Measurements from ENCODE around the gene ANKMY1. TPM values are rescaled to one million over a fixed set of nuclear protein-coding genes. Genes with fewer than 3 reads are reported as not detected.
"Not testable (repeated sequence)": the region's sequence is repeated elsewhere in the genome, so short reads cannot be mapped to it uniquely, and the experiment has no call there.

The ANKMY1 gene
- total RNA-seq, 1 donor from 2014 or later = 25.1 TPM

GRCh38 chr2:240532031-240532775, 25.6 kb downstream of the ANKMY1 start:
- Mint-ChIP-seq H3K9me3 (peaks cover 52% of the 10 kb centered on the region), H3K4me1 (ENCODE audit: low read depth) (no peaks in the 10 kb centered on the region), H3K4me3 (ENCODE audit: low read depth) (no peak overlapping the region), H3K27ac (no peak overlapping the region), H3K36me3 (ENCODE audit: low read depth) (peaks cover 90% of the 10 kb centered on the region), H3K27me3 (ENCODE audit: low read depth) (no peaks in the 10 kb centered on the region)
- intact Hi-C loops (cut with micrococcal nuclease) = no loop called here
- no peak for DNase-seq (ENCODE audit: low spot score)

DNA sequence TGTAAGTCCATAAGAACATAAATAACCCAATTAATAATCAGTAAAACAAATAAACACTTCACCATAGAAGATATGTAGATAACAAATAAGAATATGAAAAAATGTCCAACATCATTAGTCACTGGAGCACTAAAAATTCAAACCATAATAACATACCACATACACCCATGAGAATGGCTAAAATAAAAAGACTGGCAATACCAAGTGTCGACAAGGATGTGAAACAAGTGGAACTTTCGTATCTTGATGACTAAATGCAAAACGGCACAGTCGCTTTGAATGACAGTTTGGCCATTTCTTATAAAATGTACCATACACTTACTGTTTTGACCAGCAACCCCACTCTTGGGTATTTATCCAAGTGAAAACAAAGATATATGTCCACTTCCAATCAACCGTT, 26.8 kb downstream of the ANKMY1 start:
- Mint-ChIP-seq H3K9me3 (peaks cover 62% of the 10 kb centered on the region), H3K4me3 (ENCODE audit: low read depth) (no peak overlapping the region), H3K36me3 (ENCODE audit: low read depth) (peaks cover 94% of the 10 kb centered on the region), H3K27ac (no peak overlapping the region), H3K4me1 (ENCODE audit: low read depth) (no peaks in the 10 kb centered on the region), H3K27me3 (ENCODE audit: low read depth) (no peaks in the 10 kb centered on the region)
- intact Hi-C loops (cut with micrococcal nuclease) = no loop called here
- no peak for DNase-seq (ENCODE audit: low spot score)

GRCh38 chr2:240530181-240530580, 27.6 kb downstream of the ANKMY1 start:
- no peaks in the 10 kb centered on the region for H3K4me1 Mint-ChIP-seq (ENCODE audit: low read depth)
- DNase-seq (ENCODE audit: low spot score) = no peak
- intact Hi-C loops (cut with micrococcal nuclease) = no loop called here
- no peak overlapping the region for H3K4me3 Mint-ChIP-seq (ENCODE audit: low read depth)
- no peak overlapping the region for H3K27ac Mint-ChIP-seq
- peaks cover 92% of the 10 kb centered on the region for H3K36me3 Mint-ChIP-seq (ENCODE audit: low read depth)
- H3K9me3 Mint-ChIP-seq = peaks cover 68% of the 10 kb centered on the region
- H3K27me3 Mint-ChIP-seq (ENCODE audit: low read depth) = no peaks in the 10 kb centered on the region

- no peak overlapping the region for H3K27ac Mint-ChIP-seq
Observed at GRCh38 chr2:240529344-240529999, 28.3 kb downstream of the ANKMY1 start.

DNA sequence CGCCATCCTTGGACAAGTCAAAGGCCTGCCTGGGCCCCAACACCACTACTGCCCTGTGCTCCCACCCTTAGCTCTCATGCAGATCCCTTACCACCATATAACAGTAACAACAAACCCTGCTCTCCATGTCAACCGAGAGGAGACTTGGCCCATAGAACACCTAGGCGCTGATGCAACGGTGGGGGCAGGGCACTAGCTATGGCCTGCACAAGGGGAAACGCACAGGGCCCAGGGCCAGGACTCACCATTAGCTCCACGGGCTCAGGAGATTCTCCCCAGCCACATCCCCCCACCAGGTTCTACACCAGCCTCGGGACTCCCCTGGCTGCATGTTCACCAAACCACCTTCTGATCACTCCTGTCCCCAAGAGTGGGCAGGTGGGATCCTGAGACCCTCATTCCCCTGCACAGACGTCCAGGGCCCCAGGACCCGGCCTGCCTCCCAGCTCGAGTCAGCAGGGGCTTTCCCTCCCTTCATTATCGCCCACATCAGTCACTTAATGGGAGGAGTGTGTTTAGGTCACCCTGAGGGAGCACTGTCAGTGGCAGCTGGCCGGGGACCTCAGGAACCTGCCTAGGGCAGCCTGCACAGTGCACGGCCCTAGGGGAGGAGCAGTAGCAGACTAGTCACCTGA, 29.3 kb downstream of the ANKMY1 start:
- no peak overlapping the region for H3K27ac Mint-ChIP-seq
- DNase-seq (ENCODE audit: low spot score) = no peak
- H3K4me3 Mint-ChIP-seq (ENCODE audit: low read depth) = no peak overlapping the region
- intact Hi-C loops (cut with micrococcal nuclease) = no loop called here
- H3K4me1 Mint-ChIP-seq (ENCODE audit: low read depth) = no peaks in the 10 kb centered on the region
- peaks cover 76% of the 10 kb centered on the region for H3K9me3 Mint-ChIP-seq
- H3K27me3 Mint-ChIP-seq (ENCODE audit: low read depth) = no peaks in the 10 kb centered on the region
- H3K36me3 Mint-ChIP-seq (ENCODE audit: low read depth) = peaks cover 92% of the 10 kb centered on the region

More at GRCh38 chr2:240529344-240529999, 28.3 kb downstream of the ANKMY1 start:
- Mint-ChIP-seq H3K36me3 (ENCODE audit: low read depth) (peaks cover 92% of the 10 kb centered on the region), H3K27me3 (ENCODE audit: low read depth) (no peaks in the 10 kb centered on the region), H3K4me3 (ENCODE audit: low read depth) (no peak overlapping the region), H3K4me1 (ENCODE audit: low read depth) (no peaks in the 10 kb centered on the region), H3K9me3 (peaks cover 75% of the 10 kb centered on the region)
- DNase-seq (ENCODE audit: low spot score) = no peak
- intact Hi-C loops (cut with micrococcal nuclease) = no loop called here

GRCh38 chr2:240527153-240527750, 30.5 kb downstream of the ANKMY1 start:
- H3K36me3 Mint-ChIP-seq (ENCODE audit: low read depth) = peaks cover 94% of the 10 kb centered on the region
- no peaks in the 10 kb centered on the region for H3K4me1 Mint-ChIP-seq (ENCODE audit: low read depth)
- no peak overlapping the region for H3K27ac Mint-ChIP-seq
- no peaks in the 10 kb centered on the region for H3K27me3 Mint-ChIP-seq (ENCODE audit: low read depth)
- no peak overlapping the region for H3K4me3 Mint-ChIP-seq (ENCODE audit: low read depth)
- no peak for DNase-seq (ENCODE audit: low spot score)
- intact Hi-C loops (cut with micrococcal nuclease) = no loop called here
- peaks cover 76% of the 10 kb centered on the region for H3K9me3 Mint-ChIP-seq

DNA sequence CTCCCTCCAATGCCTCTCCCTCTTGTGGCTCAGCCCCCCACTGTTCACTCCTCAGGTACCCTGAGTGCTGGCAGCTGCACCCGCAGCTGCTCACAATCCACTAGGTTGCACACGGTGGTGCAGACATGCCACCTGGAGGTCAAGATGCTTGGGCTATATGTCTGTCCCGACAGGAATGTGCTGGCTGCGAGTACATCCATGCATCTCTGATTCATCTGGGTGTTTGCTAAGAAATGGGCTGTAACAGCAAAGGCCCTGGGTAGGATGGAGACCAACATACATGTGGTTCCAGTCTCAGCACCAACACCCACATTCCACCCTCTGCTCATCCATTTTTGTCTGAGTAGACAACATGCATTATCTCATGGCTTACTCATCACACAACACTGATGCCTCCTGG, 31.3 kb downstream of the ANKMY1 start:
- intact Hi-C loops (cut with micrococcal nuclease) = no loop called here
- peaks cover 70% of the 10 kb centered on the region for H3K9me3 Mint-ChIP-seq
- peaks cover 93% of the 10 kb centered on the region for H3K36me3 Mint-ChIP-seq (ENCODE audit: low read depth)

GRCh38 chr2:240525802-240526201, 32.0 kb downstream of the ANKMY1 start:
- Mint-ChIP-seq H3K4me3 (ENCODE audit: low read depth) (no peak overlapping the region), H3K27ac (no peak overlapping the region), H3K36me3 (ENCODE audit: low read depth) (peaks cover 87% of the 10 kb centered on the region), H3K27me3 (ENCODE audit: low read depth) (no peaks in the 10 kb centered on the region), H3K4me1 (ENCODE audit: low read depth) (no peaks in the 10 kb centered on the region), H3K9me3 (peaks cover 63% of the 10 kb centered on the region)
- intact Hi-C loops (cut with micrococcal nuclease) = no loop called here
- DNase-seq (ENCODE audit: low spot score) = no peak

More for the DNA sequence above, 31.3 kb downstream of the ANKMY1 start:
- H3K4me3 Mint-ChIP-seq (ENCODE audit: low read depth) = no peak overlapping the region
- no peak for DNase-seq (ENCODE audit: low spot score)
- no peaks in the 10 kb centered on the region for H3K27me3 Mint-ChIP-seq (ENCODE audit: low read depth)
- no peak overlapping the region for H3K27ac Mint-ChIP-seq
- H3K4me1 Mint-ChIP-seq (ENCODE audit: low read depth) = no peaks in the 10 kb centered on the region

DNA sequence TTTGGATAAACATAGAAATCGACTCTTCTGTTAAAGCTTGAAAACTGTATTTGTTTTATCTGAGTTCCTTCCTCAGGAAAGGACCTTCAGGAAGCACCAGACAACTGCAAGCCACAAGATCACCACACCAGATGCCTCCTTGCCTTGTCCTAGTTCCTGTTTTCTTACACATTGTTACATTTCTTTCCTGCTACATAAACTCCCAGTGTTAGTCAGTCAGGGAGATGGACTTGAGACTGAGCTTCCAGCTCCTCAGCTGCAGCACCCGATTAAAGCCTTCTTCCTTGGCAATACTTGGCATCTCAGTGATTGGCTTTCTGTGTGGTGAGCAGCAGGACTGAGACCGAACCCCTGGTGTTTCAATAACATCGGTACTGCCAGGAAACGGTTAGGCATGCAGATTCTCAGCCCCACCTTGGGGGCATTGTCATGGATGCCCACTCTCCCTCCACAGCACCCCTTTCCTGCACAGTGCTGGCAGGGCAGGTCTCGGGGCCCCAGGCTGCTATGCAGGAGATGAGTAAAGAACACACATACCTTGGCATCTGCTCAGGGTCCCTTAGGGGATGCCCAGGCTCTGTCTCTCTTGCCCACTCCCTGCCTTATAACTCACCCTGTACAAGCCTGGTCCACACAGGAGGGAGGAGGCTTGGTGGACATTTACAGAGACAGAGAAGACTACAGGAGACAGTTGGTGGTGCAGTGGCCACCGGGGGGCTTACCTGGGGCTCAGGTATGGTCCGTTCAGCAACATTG, 32.6 kb downstream of the ANKMY1 start:
- peaks cover 84% of the 10 kb centered on the region for H3K36me3 Mint-ChIP-seq (ENCODE audit: low read depth)
- H3K27ac Mint-ChIP-seq = no peak overlapping the region
- no peak overlapping the region for H3K4me3 Mint-ChIP-seq (ENCODE audit: low read depth)
- DNase-seq (ENCODE audit: low spot score) = no peak
- H3K9me3 Mint-ChIP-seq = peaks cover 62% of the 10 kb centered on the region
- H3K27me3 Mint-ChIP-seq (ENCODE audit: low read depth) = no peaks in the 10 kb centered on the region
- intact Hi-C loops (cut with micrococcal nuclease) = no loop called here
- H3K4me1 Mint-ChIP-seq (ENCODE audit: low read depth) = no peaks in the 10 kb centered on the region

GRCh38 chr2:240523451-240524281, 34.1 kb downstream of the ANKMY1 start:
- no peaks in the 10 kb centered on the region for H3K27me3 Mint-ChIP-seq (ENCODE audit: low read depth)
- intact Hi-C loops (cut with micrococcal nuclease) = no loop called here
- no peaks in the 10 kb centered on the region for H3K4me1 Mint-ChIP-seq (ENCODE audit: low read depth)
- no peak for DNase-seq (ENCODE audit: low spot score)
- peaks cover 75% of the 10 kb centered on the region for H3K36me3 Mint-ChIP-seq (ENCODE audit: low read depth)
- H3K4me3 Mint-ChIP-seq (ENCODE audit: low read depth) = no peak overlapping the region
- H3K27ac Mint-ChIP-seq = no peak overlapping the region
- H3K9me3 Mint-ChIP-seq = peaks cover 51% of the 10 kb centered on the region

DNA sequence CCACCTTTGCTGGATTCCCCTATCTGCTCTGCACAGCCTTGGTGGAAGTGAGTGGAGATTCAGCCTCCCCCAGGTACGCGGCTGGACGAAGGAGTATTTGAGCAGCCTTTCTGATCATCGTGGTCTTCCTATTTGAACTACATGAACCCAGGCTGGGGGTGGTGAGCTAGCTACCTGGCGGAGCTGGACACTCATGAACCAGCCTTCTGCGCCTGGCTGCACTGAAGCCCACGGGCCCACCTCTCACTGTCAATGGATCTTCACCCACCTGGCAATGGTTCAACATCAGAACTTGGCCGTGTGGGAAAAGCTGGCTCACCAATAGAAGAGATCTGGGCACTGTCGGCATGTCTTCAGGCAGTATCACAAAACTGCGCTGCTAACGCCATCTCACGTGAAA, 35.4 kb downstream of the ANKMY1 start:
- DNase-seq (ENCODE audit: low spot score) = no peak
- H3K4me1 Mint-ChIP-seq (ENCODE audit: low read depth) = no peaks in the 10 kb centered on the region
- H3K36me3 Mint-ChIP-seq (ENCODE audit: low read depth) = peaks cover 65% of the 10 kb centered on the region
- peaks cover 41% of the 10 kb centered on the region for H3K9me3 Mint-ChIP-seq
- H3K4me3 Mint-ChIP-seq (ENCODE audit: low read depth) = no peak overlapping the region
- no peak overlapping the region for H3K27ac Mint-ChIP-seq
- intact Hi-C loops (cut with micrococcal nuclease) = no loop called here
- no peaks in the 10 kb centered on the region for H3K27me3 Mint-ChIP-seq (ENCODE audit: low read depth)

GRCh38 chr2:240521885-240522284, 35.9 kb downstream of the ANKMY1 start:
- H3K27ac Mint-ChIP-seq; DNase-seq (ENCODE audit: low spot score); H3K27me3 Mint-ChIP-seq (ENCODE audit: low read depth); H3K4me1 Mint-ChIP-seq (ENCODE audit: low read depth); H3K4me3 Mint-ChIP-seq (ENCODE audit: low read depth); intact Hi-C loops (cut with micrococcal nuclease): not testable (repeated sequence)
- Mint-ChIP-seq H3K36me3 (ENCODE audit: low read depth) (peaks cover 60% of the 10 kb centered on the region), H3K9me3 (peaks cover 36% of the 10 kb centered on the region)
